RWPE1 (cell line): Measurements from ENCODE around the gene APOL1.
"Not testable (repeated sequence)": the region's sequence is repeated elsewhere in the genome, so short reads cannot be mapped to it uniquely, and the experiment has no call there.

Experiments
- CTCF ChIA-PET: fragments of 350-600 bp; sonication (Branson Sonifier 250); formaldehyde crosslinking; extraction: SDS; loops from one replicate; lab custom pipeline; 2021; lab: Yijun Ruan, JAX
- POLR2A ChIA-PET: fragments of 400-600 bp; formaldehyde crosslinking; extraction: SDS; loops from one replicate; lab custom pipeline; 2020; ENCODE audit warnings: antibody characterized with exemption; ENCODE audit not compliant: low non-redundant PET; lab: Yijun Ruan, JAX
- DNase-seq: peaks from one replicate; pipeline ENCODE4 v3.0.0; 2012; ENCODE audit warnings: low spot score
- H3K27ac ChIP-seq: fragments of 450-650 bp; 2 replicates; pipeline ENCODE4 v1.5.1; 2017
- TF ChIP-seq, protein P1 (sequence below): fragments of 450-650 bp; conservative IDR thresholded peaks from 2 replicates; pipeline ENCODE4 v1.5.1; 2017; ENCODE audit warnings: low read depth, mild to moderate bottlenecking

Gene APOL1

GRCh38 chr22:36259615-36260300 lies 6.8 kb downstream of the APOL1 start:
- POLR2A ChIA-PET: no interaction called here
- TF ChIP-seq, protein P1, sequence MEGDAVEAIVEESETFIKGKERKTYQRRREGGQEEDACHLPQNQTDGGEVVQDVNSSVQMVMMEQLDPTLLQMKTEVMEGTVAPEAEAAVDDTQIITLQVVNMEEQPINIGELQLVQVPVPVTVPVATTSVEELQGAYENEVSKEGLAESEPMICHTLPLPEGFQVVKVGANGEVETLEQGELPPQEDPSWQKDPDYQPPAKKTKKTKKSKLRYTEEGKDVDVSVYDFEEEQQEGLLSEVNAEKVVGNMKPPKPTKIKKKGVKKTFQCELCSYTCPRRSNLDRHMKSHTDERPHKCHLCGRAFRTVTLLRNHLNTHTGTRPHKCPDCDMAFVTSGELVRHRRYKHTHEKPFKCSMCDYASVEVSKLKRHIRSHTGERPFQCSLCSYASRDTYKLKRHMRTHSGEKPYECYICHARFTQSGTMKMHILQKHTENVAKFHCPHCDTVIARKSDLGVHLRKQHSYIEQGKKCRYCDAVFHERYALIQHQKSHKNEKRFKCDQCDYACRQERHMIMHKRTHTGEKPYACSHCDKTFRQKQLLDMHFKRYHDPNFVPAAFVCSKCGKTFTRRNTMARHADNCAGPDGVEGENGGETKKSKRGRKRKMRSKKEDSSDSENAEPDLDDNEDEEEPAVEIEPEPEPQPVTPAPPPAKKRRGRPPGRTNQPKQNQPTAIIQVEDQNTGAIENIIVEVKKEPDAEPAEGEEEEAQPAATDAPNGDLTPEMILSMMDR: no peak
- CTCF ChIA-PET: interaction anchor here (0.5 kb wide), 1 partner anchor 596 kb away, joined by 3 read pairs; no protein-coding TSS in a partner anchor

GRCh38 chr22:36261675-36262074 lies 8.7 kb downstream of the APOL1 start:
- DNase-seq, CTCF ChIA-PET, H3K27ac ChIP-seq, POLR2A ChIA-PET: not testable (repeated sequence)

More at GRCh38 chr22:36259615-36260300, 6.8 kb downstream of the APOL1 start:
- no peak for DNase-seq
- H3K27ac ChIP-seq: no peak overlapping the region

- CTCF ChIA-PET, H3K27ac ChIP-seq, POLR2A ChIA-PET, DNase-seq: not testable (repeated sequence)
Measured at GRCh38 chr22:36262307-36262706, 9.4 kb downstream of the APOL1 start.

DNA sequence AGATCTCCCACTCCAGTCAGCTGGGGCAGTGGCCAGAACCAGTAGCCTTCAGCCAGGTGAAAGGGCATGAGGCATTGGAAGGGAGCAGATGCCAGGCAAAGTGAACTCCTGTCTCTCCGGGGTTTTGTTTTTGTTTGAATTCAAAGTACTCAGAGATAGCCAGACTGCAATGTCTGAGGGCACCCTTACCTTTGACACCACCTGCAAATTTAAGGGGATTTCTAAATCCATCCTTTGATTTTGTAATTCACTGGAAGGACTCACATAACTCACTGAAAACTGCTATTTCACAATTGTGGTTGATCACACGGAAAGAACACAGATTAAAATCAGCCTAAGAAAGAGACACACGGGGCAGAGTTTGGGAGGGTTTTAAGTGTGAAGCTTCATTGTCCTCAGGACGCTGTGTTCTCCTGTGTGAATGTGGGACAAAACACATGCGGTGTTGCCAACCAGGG lies 10.3 kb downstream of the APOL1 start:
- POLR2A ChIA-PET, H3K27ac ChIP-seq, DNase-seq: not testable (repeated sequence)
- CTCF ChIA-PET: interaction anchor here (0.6 kb wide), 1 partner anchor 15 kb away, joined by 3 read pairs; no protein-coding TSS in a partner anchor

- H3K27ac ChIP-seq, POLR2A ChIA-PET, DNase-seq: not testable (repeated sequence)
- CTCF ChIA-PET: interaction anchor here (0.6 kb wide), 1 partner anchor 14 kb away, joined by 3 read pairs; no protein-coding TSS in a partner anchor
Measured at GRCh38 chr22:36263886-36264664, 11.1 kb downstream of the APOL1 start.

GRCh38 chr22:36267058-36267457 lies 14.1 kb downstream of the APOL1 start:
- ChIA-PET POLR2A (no interaction called here), CTCF (no interaction called here)
- H3K27ac ChIP-seq: no peak overlapping the region
- DNase-seq: no peak
- TF ChIP-seq, protein P1: no peak

GRCh38 chr22:36267896-36268485 lies 15.1 kb downstream of the APOL1 start:
- DNase-seq: no peak
- ChIA-PET POLR2A (no interaction called here), CTCF (interaction anchor here (0.7 kb wide), 1 partner anchor 9 kb away, joined by 3 read pairs; no protein-coding TSS in a partner anchor)
- TF ChIP-seq, protein P1: no peak
- H3K27ac ChIP-seq: no peak overlapping the region

GRCh38 chr22:36271231-36271630 lies 18.3 kb downstream of the APOL1 start:
- H3K27ac ChIP-seq, DNase-seq, CTCF ChIA-PET, POLR2A ChIA-PET: not testable (repeated sequence)

DNA sequence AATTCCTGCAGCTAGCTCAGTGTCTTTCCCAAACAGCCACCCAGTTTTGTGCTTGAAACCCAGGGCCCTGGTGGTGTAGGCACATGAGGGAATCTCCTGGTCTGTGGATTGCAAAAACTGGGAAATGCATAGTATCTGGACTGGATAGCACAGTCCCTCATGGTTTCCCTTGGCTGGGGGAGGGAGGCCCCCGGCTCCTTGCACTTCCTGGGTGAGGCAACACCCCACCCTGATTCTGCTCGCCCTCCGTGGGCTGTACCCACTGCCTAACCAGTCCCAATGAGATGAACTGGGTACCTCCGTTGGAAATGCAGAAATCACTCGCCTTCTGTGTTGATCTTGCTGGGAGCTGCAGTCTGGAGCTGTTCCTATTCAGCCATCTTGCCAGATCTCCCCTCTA lies 19.0 kb downstream of the APOL1 start:
- POLR2A ChIA-PET, H3K27ac ChIP-seq, DNase-seq: not testable (repeated sequence)
- CTCF ChIA-PET: interaction anchor here (0.7 kb wide), 1 partner anchor 178 kb away, joined by 3 read pairs; no protein-coding TSS in a partner anchor
